GM12878 (cell line): ENCODE data around the gene VAX1. TPM values are rescaled to one million over a fixed set of nuclear protein-coding genes. Genes with fewer than 3 reads are reported as not detected.

Source experiments
- ATAC-seq: fragments of 200-7000 bp; cut with Tn5 transposase; 3 replicates; pipeline ENCODE4 v1.9.1; 2020; ENCODE audit warnings: mild to moderate bottlenecking, moderate library complexity
- BruUV-seq: library from RNA; stranded (reverse); fragments of 400-500 nt; replicated peaks from 2 replicates; lab custom pipeline; 2021; lab: Mats Ljungman, UMichigan
- CTCF ChIA-PET: fragments of 300-600 bp; sonication (Branson Sonifier 250); formaldehyde crosslinking; extraction: SDS; loops from one replicate; lab custom pipeline; 2021; ENCODE audit warnings: inconsistent platforms; lab: Yijun Ruan, JAX
- POLR2A ChIA-PET: fragments of 350-600 bp; formaldehyde crosslinking; extraction: SDS; loops from one replicate; lab custom pipeline; 2021; ENCODE audit warnings: inconsistent platforms; lab: Charles Lee
- RAD21 ChIA-PET: fragments of 300-600 bp; sonication (Branson Sonifier 250); formaldehyde crosslinking; loops from one replicate; lab custom pipeline; 2023; ENCODE audit warnings: antibody characterized with exemption; ENCODE audit not compliant: unreplicated experiment; lab: Charles Lee
- SMC1A ChIA-PET: fragments of 300-600 bp; sonication (Branson Sonifier 250); formaldehyde crosslinking; loops from one replicate; lab custom pipeline; 2023; ENCODE audit not compliant: unreplicated experiment, uncharacterized antibody; lab: Charles Lee
- DNase-seq: peaks from one replicate; pipeline ENCODE4 v3.0.0-alpha.2; 2011; ENCODE audit warnings: low read depth, low spot score
- FAIRE-seq: peaks from 3 replicates; lab custom pipeline; 2011; peaks lifted over from hg19 to GRCh38; lab: Jason Lieb, UNC
- H2AFZ ChIP-seq: 2 replicates; pipeline ENCODE4 v1.6.0; 2011; ENCODE audit warnings: low read depth, low read length, control low read depth; ENCODE audit not compliant: control insufficient read depth
- H3K27ac ChIP-seq: 2 replicates; pipeline ENCODE4 v1.5.1; 2011; ENCODE audit warnings: control low read depth; ENCODE audit not compliant: control insufficient read depth, insufficient read depth
- H3K27me3 ChIP-seq, 2 experiments: replicated peaks in 1 of 2; 2 replicates each; pipeline versions ENCODE4 v1.6.0 to v1.6.1; 2011; ENCODE audit warnings: low read length in 1 of 2; ENCODE audit not compliant: control insufficient read depth in 2 of 2, insufficient read depth in 2 of 2
- H3K36me3 ChIP-seq, 2 experiments: 2 replicates each; pipeline ENCODE4 v1.5.1; 2011; ENCODE audit warnings: low read length in 1 of 2; ENCODE audit not compliant: control insufficient read depth in 2 of 2, insufficient read depth in 2 of 2
- H3K4me1 ChIP-seq: 2 replicates; pipeline ENCODE4 v1.6.1; 2011; ENCODE audit warnings: mild to moderate bottlenecking, low read length, moderate library complexity, mixed read lengths; ENCODE audit not compliant: control insufficient read depth, insufficient read depth
- H3K4me2 ChIP-seq: 2 replicates; pipeline ENCODE4 v1.6.0; 2011; ENCODE audit warnings: control low read depth; ENCODE audit not compliant: control insufficient read depth, insufficient read depth
- H3K4me3 ChIP-seq: fragments of 200-600 bp; sonication (generic); 2 replicates; pipeline ENCODE4 v1.5.1; 2016
- H3K79me2 ChIP-seq: 2 replicates; pipeline ENCODE4 v1.6.0; 2011; ENCODE audit warnings: low read length; ENCODE audit not compliant: control insufficient read depth, insufficient read depth
- H3K9ac ChIP-seq: 2 replicates; pipeline ENCODE4 v1.8.0; 2011; ENCODE audit warnings: low read length, control low read depth, mixed read lengths; ENCODE audit not compliant: control insufficient read depth, insufficient read depth
- H3K9me3 ChIP-seq: replicated peaks from 3 replicates; pipeline ENCODE4 v1.5.1; 2011; ENCODE audit warnings: mild to moderate bottlenecking, low read length; ENCODE audit not compliant: control insufficient read depth, insufficient read depth
- H4K20me1 ChIP-seq: 2 replicates; pipeline ENCODE4 v1.6.0; 2011; ENCODE audit not compliant: control insufficient read depth, insufficient read depth
- CBFB ChIP-seq: IDR thresholded peaks from 2 replicates; pipeline ENCODE4 v1.6.1; 2016; ENCODE audit warnings: antibody characterized with exemption, low read depth
- CBX3 ChIP-seq: fragments of 200-600 bp; sonication (generic); IDR thresholded peaks from 2 replicates; pipeline ENCODE4 v1.6.1; 2016; ENCODE audit warnings: low read depth, borderline replicate concordance
- IKZF1 ChIP-seq: fragments of 450-650 bp; conservative IDR thresholded peaks from 2 replicates; pipeline ENCODE4 v1.6.1; 2017; ENCODE audit warnings: antibody characterized with exemption, mild to moderate bottlenecking
- JUNB ChIP-seq: IDR thresholded peaks from 2 replicates; pipeline ENCODE4 v1.6.1; 2016; ENCODE audit warnings: antibody characterized with exemption, mild to moderate bottlenecking
- PAX5 ChIP-seq: IDR thresholded peaks from 2 replicates; pipeline ENCODE4 v1.6.1; 2011; ENCODE audit warnings: low read depth, low read length, borderline replicate concordance
- POLR2AphosphoS2 ChIP-seq: IDR thresholded peaks from 2 replicates; pipeline ENCODE4 v1.6.1; 2011; ENCODE audit warnings: low read depth, mild to moderate bottlenecking, low read length, improper control_type of control experiment, moderate library complexity
- RAD21 ChIP-seq: IDR thresholded peaks from 2 replicates; pipeline ENCODE4 v1.6.1; 2011; ENCODE audit warnings: mild to moderate bottlenecking, low read depth, low read length, moderate library complexity; ENCODE audit not compliant: insufficient read depth
- SIX5 ChIP-seq: IDR thresholded peaks from 2 replicates; pipeline ENCODE4 v1.6.1; 2011; ENCODE audit warnings: mild to moderate bottlenecking, low read depth, low read length, moderate library complexity; ENCODE audit not compliant: severe bottlenecking
- SP1 ChIP-seq: IDR thresholded peaks from one replicate; pipeline ENCODE4 v1.6.1; 2011; ENCODE audit warnings: low read depth, low read length
- TARDBP ChIP-seq: IDR thresholded peaks from 2 replicates; pipeline ENCODE4 v1.6.1; 2016; ENCODE audit warnings: borderline replicate concordance
- TBL1XR1 ChIP-seq: IDR thresholded peaks from 2 replicates; pipeline ENCODE4 v1.6.1; 2012; ENCODE audit warnings: low read depth, low read length, improper control_type of control experiment
- YBX1 ChIP-seq: fragments of 450-650 bp; IDR thresholded peaks from 2 replicates; pipeline ENCODE4 v1.6.1; 2016; ENCODE audit warnings: antibody characterized with exemption
- WGBS: methylation state at CpG from one replicate; pipeline ENCODE4 v1.1.6; 2016; ENCODE audit warnings: low lambda C conversion rate; ENCODE audit not compliant: insufficient replicate concordance, insufficient coverage; ENCODE audit errors: missing lambda C conversion rate; 5-methylcytosine and 5-hydroxymethylcytosine counted together
- in situ Hi-C: fragments of 300-500 bp; cut with MboI; formaldehyde crosslinking; loops from 9 replicates; pipeline ENCODE4 v1.14.3; 2018; ENCODE audit warnings: mixed read lengths
- intact Hi-C: fragments of 100-400 bp; cut with micrococcal nuclease; formaldehyde crosslinking; loops from one replicate; pipeline ENCODE4 v1.14.2; 2022; ENCODE audit not compliant: unreplicated experiment
- polyA plus RNA-seq, 11 experiments: library from polyadenylated mRNA; depleted of rRNA in 4 of 11; unstranded in 6 of 11; stranded (reverse) in 5 of 11; fragments of >200 nt; fragmentation: Nextera tagmentation in 4 of 11; fragmentation: Illumina TruSeq in 1 of 11; extraction: Ambion mirVana in 4 of 11; extraction: Trizol in 1 of 11; gene quantifications; 1 replicate in 1 of 11; 2 replicates in 10 of 11; pipeline versions ENCODE4 v1.2.1 to v1.2.3, GENCODE V29; 2011 to 2016; ENCODE audit warnings: inconsistent platforms in 2 of 11, missing spikeins in 2 of 11, low read depth in 1 of 11
- total RNA-seq, 4 experiments: library from RNA; depleted of rRNA in 3 of 4; stranded (reverse); fragments of >200 nt in 3 of 4; fragmentation: Illumina TruSeq in 1 of 4; extraction: Trizol in 1 of 4; gene quantifications; 2 replicates each; pipeline versions ENCODE4 v1.2.1 to v1.2.3, GENCODE V29; 2013 to 2021
- TF ChIP-seq, protein P1 (sequence below), 3 experiments: IDR thresholded peaks in 2 of 3; conservative IDR thresholded peaks in 1 of 3; 2 replicates each; pipeline ENCODE4 v1.5.1; 2011; ENCODE audit warnings: low read depth in 3 of 3, low read length in 3 of 3, mild to moderate bottlenecking in 3 of 3, control low read depth in 2 of 3, moderate library complexity in 2 of 3, inconsistent platforms in 1 of 3, mixed read lengths in 1 of 3; ENCODE audit not compliant: control insufficient read depth in 2 of 3, insufficient read depth in 1 of 3; ENCODE audit errors: extremely low read depth in 1 of 3

VAX1 gene
- total and polyA plus RNA-seq, 10 of the 15 experiments (the other 5 are each of a cell fraction or from before 2014, with no cell fraction given) = not detected

DNA sequence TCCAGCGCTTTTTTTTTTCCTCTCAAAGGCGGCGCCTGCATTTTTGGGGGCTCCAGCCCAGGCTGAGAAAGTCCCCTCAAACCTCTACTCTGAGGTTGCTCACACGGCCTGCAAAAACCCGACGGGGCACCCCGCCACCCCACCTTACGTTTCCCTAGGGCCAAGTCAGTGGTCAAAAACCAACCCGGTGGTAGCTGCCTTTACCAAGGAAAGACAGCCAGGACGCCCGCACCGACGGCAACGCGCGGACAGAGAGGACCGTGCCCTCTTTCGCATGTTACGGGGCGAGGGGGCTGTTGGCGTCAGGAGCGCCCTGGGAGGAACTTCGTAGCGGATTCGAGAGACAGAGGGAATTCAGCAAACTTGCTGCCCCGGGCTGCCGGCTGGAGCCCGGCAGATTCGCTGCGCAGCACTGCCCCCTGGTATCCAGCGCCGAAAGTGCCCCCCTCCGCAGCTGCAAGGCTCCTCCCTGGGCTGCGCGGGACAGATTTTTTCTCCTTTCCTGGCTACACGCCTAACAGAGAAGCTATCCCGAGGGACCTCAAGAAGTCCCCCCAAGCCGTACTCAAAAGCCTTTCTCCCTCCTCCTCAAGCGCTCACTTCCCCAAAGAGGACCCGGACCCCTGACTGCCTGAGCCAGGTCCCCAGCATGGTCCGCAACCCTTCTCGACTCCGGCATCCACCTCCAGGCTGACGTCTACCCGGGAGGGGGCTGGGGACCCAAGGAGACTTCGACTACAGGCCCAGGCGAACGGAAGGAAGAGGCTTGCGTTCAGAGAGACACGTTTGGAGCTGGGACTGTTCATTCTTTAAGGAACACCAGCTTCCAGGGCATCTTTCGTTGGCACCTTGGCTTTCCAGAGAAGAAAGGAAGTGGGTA, 27.7 kb upstream of the VAX1 start:
- ChIA-PET CTCF (interaction anchor here (2.5 to 11.2 kb wide), 4 partner anchors 10 to 377 kb away, joined by 7 to 286 read pairs (median 19); no protein-coding TSS in a partner anchor), RAD21 (interaction anchor here (5.2 kb wide), 1 partner anchor 369 kb away, joined by 47 read pairs; no protein-coding TSS in a partner anchor), SMC1A (interaction anchor here (0.6 to 3.1 kb wide), 4 partner anchors 239 to 377 kb away, joined by 3 to 21 read pairs (median 4); no protein-coding TSS in a partner anchor), POLR2A (interaction anchor here (0.7 kb wide), 1 partner anchor 365 kb away, joined by 4 read pairs; no protein-coding TSS in a partner anchor)
- no TSS peak for BruUV-seq
- Histone ChIP-seq H2AFZ (no peak overlapping the region), H3K9me3 (no peaks in the 10 kb centered on the region), H3K4me1 (no peaks in the 10 kb centered on the region), H3K79me2 (no peaks in the 10 kb centered on the region), H4K20me1 (no peaks in the 10 kb centered on the region), H3K36me3 (no peaks in the 10 kb centered on the region), H3K4me3 (no peak overlapping the region), H3K27me3 (peaks cover 27 to 33% of the 10 kb centered on the region in 2 experiments), H3K9ac (no peak overlapping the region), H3K4me2 (no peak overlapping the region), H3K27ac (no peak overlapping the region)
- TF ChIP-seq YBX1 = no peak
- TF ChIP-seq IKZF1 = no peak
- no peak for TF ChIP-seq JUNB
- no peak for TF ChIP-seq PAX5
- TF ChIP-seq, protein P1, sequence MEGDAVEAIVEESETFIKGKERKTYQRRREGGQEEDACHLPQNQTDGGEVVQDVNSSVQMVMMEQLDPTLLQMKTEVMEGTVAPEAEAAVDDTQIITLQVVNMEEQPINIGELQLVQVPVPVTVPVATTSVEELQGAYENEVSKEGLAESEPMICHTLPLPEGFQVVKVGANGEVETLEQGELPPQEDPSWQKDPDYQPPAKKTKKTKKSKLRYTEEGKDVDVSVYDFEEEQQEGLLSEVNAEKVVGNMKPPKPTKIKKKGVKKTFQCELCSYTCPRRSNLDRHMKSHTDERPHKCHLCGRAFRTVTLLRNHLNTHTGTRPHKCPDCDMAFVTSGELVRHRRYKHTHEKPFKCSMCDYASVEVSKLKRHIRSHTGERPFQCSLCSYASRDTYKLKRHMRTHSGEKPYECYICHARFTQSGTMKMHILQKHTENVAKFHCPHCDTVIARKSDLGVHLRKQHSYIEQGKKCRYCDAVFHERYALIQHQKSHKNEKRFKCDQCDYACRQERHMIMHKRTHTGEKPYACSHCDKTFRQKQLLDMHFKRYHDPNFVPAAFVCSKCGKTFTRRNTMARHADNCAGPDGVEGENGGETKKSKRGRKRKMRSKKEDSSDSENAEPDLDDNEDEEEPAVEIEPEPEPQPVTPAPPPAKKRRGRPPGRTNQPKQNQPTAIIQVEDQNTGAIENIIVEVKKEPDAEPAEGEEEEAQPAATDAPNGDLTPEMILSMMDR (IDR thresholded peaks at IDR 0.05 in 2 of 3, conservative IDR thresholded peaks at IDR 0.05 in 1 of 3; ENCODE audit: control insufficient read depth in 2 of 3, extremely low read depth in 1 of 3, insufficient read depth in 1 of 3, low read depth in 3 of 3, low read length in 3 of 3) = peak; percentile 3 to 20 (median 12); a peak in 1 of 6 replicates
- TF ChIP-seq POLR2AphosphoS2 = no peak
- no peak for TF ChIP-seq SIX5
- TF ChIP-seq RAD21 = peak; percentile 32; the same call in 1 of the 2 replicates
- no peak for TF ChIP-seq TBL1XR1
- TF ChIP-seq CBFB = no peak
- TF ChIP-seq TARDBP = no peak
- TF ChIP-seq SP1 = no peak
- no peak for TF ChIP-seq CBX3
- in situ Hi-C loops = no loop called here
- ATAC-seq (no peak), FAIRE-seq (no peak), DNase-seq (no peak)
- intact Hi-C loops = no loop called here
- 11% methylated on average over 50 of the region's 51 CpGs for WGBS
